Erythroblast (primary cell): ENCODE results near the gene NIP7.

ENCODE experiments used
- GATA1 ChIP-seq: IDR thresholded peaks from 2 replicates; pipeline ENCODE4 v1.6.1; 2011; ENCODE audit warnings: low read depth, mild to moderate bottlenecking, control low read depth, low read length, moderate library complexity
- POLR2A ChIP-seq: IDR thresholded peaks from 2 replicates; pipeline ENCODE4 v1.6.1; 2011; ENCODE audit warnings: mild to moderate bottlenecking, low read length

DNA sequence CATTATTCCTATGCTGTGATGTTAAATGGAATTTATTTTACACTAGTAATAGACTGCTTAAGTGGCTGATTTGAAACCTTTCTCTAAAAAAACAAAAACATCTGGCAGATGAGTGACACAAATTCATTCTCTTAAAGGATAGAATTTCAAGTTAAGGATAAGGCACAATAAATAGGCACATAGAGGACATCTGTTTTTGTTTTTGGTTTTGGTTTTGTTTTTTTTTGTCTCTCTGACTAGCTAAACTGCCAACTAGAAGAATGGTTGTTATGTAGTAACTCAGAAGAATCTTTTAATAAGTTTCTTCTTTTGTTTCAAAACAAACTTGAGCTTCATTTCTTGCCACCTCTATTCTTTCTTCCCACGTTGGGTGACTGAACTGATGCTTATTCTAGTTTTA, 33.5 kb upstream of the NIP7 start:
- TF ChIP-seq POLR2A: no peak
- TF ChIP-seq GATA1: no peak
